HEK293 (cell line): ENCODE data around the gene DPH7.
A peak's percentile ranks its signal among the peaks of the same experiment; 100 is the strongest.

Source experiments
- BCL11A ChIP-seq: fragments of 450-650 bp; formaldehyde crosslinking; IDR thresholded peaks from 2 replicates; pipeline ENCODE4 v1.5.1; 2016; ENCODE audit warnings: low read depth, missing biosample characterization, missing genetic modification characterization
- KLF8 ChIP-seq: fragments of 450-650 bp; formaldehyde crosslinking; IDR thresholded peaks from 2 replicates; pipeline ENCODE4 v1.5.1; 2016; ENCODE audit warnings: missing biosample characterization, missing genetic modification characterization
- KLF9 ChIP-seq: fragments of 450-650 bp; formaldehyde crosslinking; IDR thresholded peaks from 2 replicates; pipeline ENCODE4 v1.5.1; 2016; ENCODE audit warnings: missing biosample characterization, missing genetic modification characterization, low read depth
- MEIS1 ChIP-seq: sonication (generic); formaldehyde crosslinking; IDR thresholded peaks from 2 replicates; pipeline ENCODE4 v1.8.1; 2022; ENCODE audit warnings: missing genetic modification reagents, mild to moderate bottlenecking, borderline replicate concordance
- OVOL3 ChIP-seq: fragments of 450-650 bp; formaldehyde crosslinking; IDR thresholded peaks from 2 replicates; pipeline ENCODE4 v1.5.1; 2016; ENCODE audit warnings: missing biosample characterization, missing genetic modification characterization
- PATZ1 ChIP-seq: fragments of 450-650 bp; formaldehyde crosslinking; IDR thresholded peaks from 2 replicates; pipeline ENCODE4 v1.5.1; 2016; ENCODE audit warnings: missing biosample characterization, missing genetic modification characterization
- PRDM6 ChIP-seq: fragments of 450-650 bp; formaldehyde crosslinking; IDR thresholded peaks from 2 replicates; pipeline ENCODE4 v1.5.1; 2017; ENCODE audit warnings: missing biosample characterization, missing genetic modification characterization
- SCRT2 ChIP-seq: fragments of 450-650 bp; formaldehyde crosslinking; IDR thresholded peaks from 2 replicates; pipeline ENCODE4 v1.5.1; 2016; ENCODE audit warnings: missing biosample characterization, missing genetic modification characterization
- SETDB1 ChIP-seq: IDR thresholded peaks from one replicate; pipeline ENCODE4 v1.6.1; 2017; ENCODE audit warnings: mild to moderate bottlenecking, low read length, moderate library complexity, mixed read lengths; ENCODE audit not compliant: insufficient read length
- SP2 ChIP-seq: fragments of 450-650 bp; formaldehyde crosslinking; IDR thresholded peaks from 2 replicates; pipeline ENCODE4 v1.5.1; 2016; ENCODE audit warnings: missing biosample characterization, missing genetic modification characterization
- YY1 ChIP-seq: fragments of 450-650 bp; formaldehyde crosslinking; IDR thresholded peaks from 2 replicates; pipeline ENCODE4 v1.5.1; 2018; ENCODE audit warnings: missing biosample characterization, missing genetic modification characterization
- YY2 ChIP-seq: fragments of 450-650 bp; formaldehyde crosslinking; IDR thresholded peaks from 2 replicates; pipeline ENCODE4 v1.5.1; 2016; ENCODE audit warnings: missing biosample characterization, missing genetic modification characterization
- ZBTB17 ChIP-seq: fragments of 450-650 bp; formaldehyde crosslinking; IDR thresholded peaks from 2 replicates; pipeline ENCODE4 v1.5.1; 2016; ENCODE audit warnings: missing biosample characterization, missing genetic modification characterization
- ZBTB21 ChIP-seq: fragments of 450-650 bp; formaldehyde crosslinking; IDR thresholded peaks from 2 replicates; pipeline ENCODE4 v1.5.1; 2017; ENCODE audit warnings: missing biosample characterization, missing genetic modification characterization
- ZBTB8A ChIP-seq: fragments of 450-650 bp; formaldehyde crosslinking; IDR thresholded peaks from 2 replicates; pipeline ENCODE4 v1.5.1; 2016; ENCODE audit warnings: missing biosample characterization, missing genetic modification characterization
- ZNF10 ChIP-seq: fragments of 450-650 bp; formaldehyde crosslinking; IDR thresholded peaks from 2 replicates; pipeline ENCODE4 v1.5.1; 2017; ENCODE audit warnings: missing biosample characterization, missing genetic modification characterization
- ZNF221 ChIP-seq: fragments of 450-650 bp; formaldehyde crosslinking; IDR thresholded peaks from 2 replicates; pipeline ENCODE4 v1.5.1; 2017; ENCODE audit warnings: missing biosample characterization, missing genetic modification characterization, borderline replicate concordance
- ZNF223 ChIP-seq: fragments of 450-650 bp; formaldehyde crosslinking; IDR thresholded peaks from 2 replicates; pipeline ENCODE4 v1.5.1; 2016; ENCODE audit warnings: missing biosample characterization, missing genetic modification characterization
- ZNF292 ChIP-seq: fragments of 450-650 bp; formaldehyde crosslinking; IDR thresholded peaks from 2 replicates; pipeline ENCODE4 v1.5.1; 2016; ENCODE audit warnings: low read depth, missing biosample characterization, missing genetic modification characterization, borderline replicate concordance
- ZNF302 ChIP-seq: fragments of 450-650 bp; formaldehyde crosslinking; IDR thresholded peaks from 2 replicates; pipeline ENCODE4 v1.5.1; 2016; ENCODE audit warnings: missing biosample characterization, missing genetic modification characterization, low read depth
- ZNF366 ChIP-seq: fragments of 450-650 bp; formaldehyde crosslinking; conservative IDR thresholded peaks from 2 replicates; pipeline ENCODE4 v1.5.1; 2016; ENCODE audit warnings: missing biosample characterization, missing genetic modification characterization
- ZNF37A ChIP-seq: fragments of 450-650 bp; IDR thresholded peaks from 2 replicates; pipeline ENCODE4 v1.5.1; 2018; ENCODE audit warnings: missing biosample characterization, missing genetic modification characterization
- ZNF398 ChIP-seq: fragments of 450-650 bp; formaldehyde crosslinking; IDR thresholded peaks from 2 replicates; pipeline ENCODE4 v1.5.1; 2017; ENCODE audit warnings: missing biosample characterization, missing genetic modification characterization
- ZNF501 ChIP-seq: fragments of 450-650 bp; formaldehyde crosslinking; IDR thresholded peaks from 2 replicates; pipeline ENCODE4 v1.5.1; 2016; ENCODE audit warnings: missing biosample characterization, missing genetic modification characterization
- ZNF561 ChIP-seq: fragments of 450-650 bp; IDR thresholded peaks from 2 replicates; pipeline ENCODE4 v1.5.1; 2018; ENCODE audit warnings: missing biosample characterization, missing genetic modification characterization, borderline replicate concordance
- ZNF596 ChIP-seq: fragments of 450-650 bp; IDR thresholded peaks from 2 replicates; pipeline ENCODE4 v1.5.0; 2018; ENCODE audit warnings: missing biosample characterization, mild to moderate bottlenecking, missing genetic modification characterization, moderate library complexity
- ZNF629 ChIP-seq: fragments of 450-650 bp; formaldehyde crosslinking; IDR thresholded peaks from 2 replicates; pipeline ENCODE4 v1.5.1; 2017; ENCODE audit warnings: missing biosample characterization, missing genetic modification characterization
- ZNF664 ChIP-seq: fragments of 450-650 bp; formaldehyde crosslinking; IDR thresholded peaks from 2 replicates; pipeline ENCODE4 v1.5.1; 2016; ENCODE audit warnings: missing biosample characterization, missing genetic modification characterization
- ZNF785 ChIP-seq: fragments of 450-650 bp; formaldehyde crosslinking; IDR thresholded peaks from 2 replicates; pipeline ENCODE4 v1.5.1; 2016; ENCODE audit warnings: missing biosample characterization, missing genetic modification characterization
- ZSCAN16 ChIP-seq: fragments of 450-650 bp; formaldehyde crosslinking; IDR thresholded peaks from 2 replicates; pipeline ENCODE4 v1.5.1; 2016; ENCODE audit warnings: missing biosample characterization, missing genetic modification characterization
- TF ChIP-seq, protein P1 (sequence below): fragments of 450-650 bp; formaldehyde crosslinking; IDR thresholded peaks from 2 replicates; pipeline ENCODE4 v1.5.1; 2016; ENCODE audit warnings: missing biosample characterization, missing genetic modification characterization
- TF ChIP-seq, protein P2 (sequence below): fragments of 450-650 bp; formaldehyde crosslinking; IDR thresholded peaks from 2 replicates; pipeline ENCODE4 v1.5.1; 2016; ENCODE audit warnings: missing biosample characterization, missing genetic modification characterization

The DPH7 gene

GRCh38 chr9:137578518-137579258 lies at the start of gene DPH7 (continued):
- no peak for TF ChIP-seq ZNF302
- TF ChIP-seq ZNF664 (tag by site-specific recombination), result no peak
- TF ChIP-seq PRDM6 (tag by site-specific recombination), result no peak
- no peak for TF ChIP-seq ZNF398 (tag by site-specific recombination)
- TF ChIP-seq BCL11A (tag by site-specific recombination), result 0 out of 2 replicates have a peak, but pooled peaks have one; percentile 20
- no peak for TF ChIP-seq ZNF292
- TF ChIP-seq ZNF501 (tag by site-specific recombination), result peak; percentile 86; the same call in 1 of the 2 replicates
- TF ChIP-seq ZBTB8A, result peak; percentile 74
- peak; percentile 24; the same call in 1 of the 2 replicates for TF ChIP-seq MEIS1
- TF ChIP-seq ZNF221 (tag by site-specific recombination), result no peak
- peak; percentile 12; the same call in 1 of the 2 replicates for TF ChIP-seq ZSCAN16 (tag by site-specific recombination)
- TF ChIP-seq ZNF561 (tag by site-specific recombination), result peak; percentile 99
- TF ChIP-seq ZNF366 (tag by site-specific recombination), result no peak
- TF ChIP-seq KLF8 (tag by site-specific recombination), result peak; percentile 87
- no peak for TF ChIP-seq ZNF37A (tag by site-specific recombination)
- 0 out of 2 replicates have a peak, but pooled peaks have one; percentile 50 for TF ChIP-seq ZNF785 (tag by site-specific recombination)
- TF ChIP-seq PATZ1 (tag by site-specific recombination), result peak; percentile 63
- TF ChIP-seq KLF9 (tag by site-specific recombination), result peak; percentile 74; the same call in 1 of the 2 replicates
- TF ChIP-seq, protein P1, sequence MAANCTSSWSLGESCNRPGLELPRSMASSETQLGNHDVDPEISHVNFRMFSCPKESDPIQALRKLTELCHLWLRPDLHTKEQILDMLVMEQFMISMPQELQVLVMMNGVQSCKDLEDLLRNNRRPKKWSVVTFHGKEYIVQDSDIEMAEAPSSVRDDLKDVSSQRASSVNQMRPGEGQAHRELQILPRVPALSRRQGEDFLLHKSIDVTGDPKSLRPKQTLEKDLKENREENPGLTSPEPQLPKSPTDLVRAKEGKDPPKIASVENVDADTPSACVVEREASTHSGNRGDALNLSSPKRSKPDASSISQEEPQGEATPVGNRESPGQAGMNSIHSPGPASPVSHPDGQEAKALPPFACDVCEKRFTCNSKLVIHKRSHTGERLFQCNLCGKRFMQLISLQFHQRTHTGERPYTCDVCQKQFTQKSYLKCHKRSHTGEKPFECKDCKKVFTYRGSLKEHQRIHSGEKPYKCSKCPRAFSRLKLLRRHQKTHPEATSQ, result peak; percentile 91; the same call in 1 of the 2 replicates
- TF ChIP-seq SCRT2, result peak; percentile 82
- peak; percentile 55; the same call in 1 of the 2 replicates for TF ChIP-seq YY1 (tag by site-specific recombination)
- peak; percentile 30; the same call in 1 of the 2 replicates for TF ChIP-seq ZNF596 (tag by site-specific recombination)
- peak; percentile 56; the same call in 1 of the 2 replicates for TF ChIP-seq YY2
- TF ChIP-seq ZNF10 (tag by site-specific recombination), result peak; percentile 52; the same call in 1 of the 2 replicates
- peak; percentile 47; the same call in 1 of the 2 replicates for TF ChIP-seq ZBTB17 (tag by site-specific recombination)
- TF ChIP-seq ZNF629 (tag by site-specific recombination), result peak; percentile 57; the same call in 1 of the 2 replicates
- no peak for TF ChIP-seq SETDB1
- peak; percentile 82 for TF ChIP-seq SP2
- no peak for TF ChIP-seq OVOL3
- TF ChIP-seq ZNF223 (tag by site-specific recombination), result no peak
- TF ChIP-seq, protein P2, sequence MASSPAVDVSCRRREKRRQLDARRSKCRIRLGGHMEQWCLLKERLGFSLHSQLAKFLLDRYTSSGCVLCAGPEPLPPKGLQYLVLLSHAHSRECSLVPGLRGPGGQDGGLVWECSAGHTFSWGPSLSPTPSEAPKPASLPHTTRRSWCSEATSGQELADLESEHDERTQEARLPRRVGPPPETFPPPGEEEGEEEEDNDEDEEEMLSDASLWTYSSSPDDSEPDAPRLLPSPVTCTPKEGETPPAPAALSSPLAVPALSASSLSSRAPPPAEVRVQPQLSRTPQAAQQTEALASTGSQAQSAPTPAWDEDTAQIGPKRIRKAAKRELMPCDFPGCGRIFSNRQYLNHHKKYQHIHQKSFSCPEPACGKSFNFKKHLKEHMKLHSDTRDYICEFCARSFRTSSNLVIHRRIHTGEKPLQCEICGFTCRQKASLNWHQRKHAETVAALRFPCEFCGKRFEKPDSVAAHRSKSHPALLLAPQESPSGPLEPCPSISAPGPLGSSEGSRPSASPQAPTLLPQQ (tag by site-specific recombination), result peak; percentile 79
- peak; percentile 54; the same call in 1 of the 2 replicates for TF ChIP-seq ZBTB21
